Measurements from ENCODE around the gene IFNA5. TPM values are rescaled to one million over a fixed set of nuclear protein-coding genes. Genes with fewer than 3 reads are reported as not detected.

IFNA5 gene
- total RNA-seq, 4 donors from 2014 or later, result 0.84 TPM; not detected in 3

DNA sequence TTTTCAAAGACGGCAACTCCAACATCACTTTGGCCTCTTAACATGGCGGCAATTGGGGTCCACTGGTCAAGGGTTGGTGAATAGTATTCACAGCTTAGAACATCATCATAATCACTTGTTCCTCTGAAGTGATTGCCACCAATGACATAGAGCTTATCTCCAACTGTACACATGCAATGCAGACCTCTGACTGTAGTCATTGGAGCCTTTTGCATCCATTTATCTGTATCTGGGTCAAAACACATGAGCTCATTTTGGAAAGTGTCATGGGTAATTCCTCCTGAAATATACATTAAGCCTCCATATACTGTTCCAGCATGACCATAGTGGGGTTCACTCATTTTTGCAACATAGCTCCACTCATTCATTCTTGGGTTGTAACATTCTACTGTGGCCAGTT, 28.1 kb upstream of the IFNA5 start:
- no peak for ATAC-seq (ENCODE audit: low FRiP score)
- no peak for DNase-seq (ENCODE audit: low spot score)
- TF ChIP-seq, protein P1, sequence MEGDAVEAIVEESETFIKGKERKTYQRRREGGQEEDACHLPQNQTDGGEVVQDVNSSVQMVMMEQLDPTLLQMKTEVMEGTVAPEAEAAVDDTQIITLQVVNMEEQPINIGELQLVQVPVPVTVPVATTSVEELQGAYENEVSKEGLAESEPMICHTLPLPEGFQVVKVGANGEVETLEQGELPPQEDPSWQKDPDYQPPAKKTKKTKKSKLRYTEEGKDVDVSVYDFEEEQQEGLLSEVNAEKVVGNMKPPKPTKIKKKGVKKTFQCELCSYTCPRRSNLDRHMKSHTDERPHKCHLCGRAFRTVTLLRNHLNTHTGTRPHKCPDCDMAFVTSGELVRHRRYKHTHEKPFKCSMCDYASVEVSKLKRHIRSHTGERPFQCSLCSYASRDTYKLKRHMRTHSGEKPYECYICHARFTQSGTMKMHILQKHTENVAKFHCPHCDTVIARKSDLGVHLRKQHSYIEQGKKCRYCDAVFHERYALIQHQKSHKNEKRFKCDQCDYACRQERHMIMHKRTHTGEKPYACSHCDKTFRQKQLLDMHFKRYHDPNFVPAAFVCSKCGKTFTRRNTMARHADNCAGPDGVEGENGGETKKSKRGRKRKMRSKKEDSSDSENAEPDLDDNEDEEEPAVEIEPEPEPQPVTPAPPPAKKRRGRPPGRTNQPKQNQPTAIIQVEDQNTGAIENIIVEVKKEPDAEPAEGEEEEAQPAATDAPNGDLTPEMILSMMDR (IDR thresholded peaks at IDR 0.05), result no peak

DNA sequence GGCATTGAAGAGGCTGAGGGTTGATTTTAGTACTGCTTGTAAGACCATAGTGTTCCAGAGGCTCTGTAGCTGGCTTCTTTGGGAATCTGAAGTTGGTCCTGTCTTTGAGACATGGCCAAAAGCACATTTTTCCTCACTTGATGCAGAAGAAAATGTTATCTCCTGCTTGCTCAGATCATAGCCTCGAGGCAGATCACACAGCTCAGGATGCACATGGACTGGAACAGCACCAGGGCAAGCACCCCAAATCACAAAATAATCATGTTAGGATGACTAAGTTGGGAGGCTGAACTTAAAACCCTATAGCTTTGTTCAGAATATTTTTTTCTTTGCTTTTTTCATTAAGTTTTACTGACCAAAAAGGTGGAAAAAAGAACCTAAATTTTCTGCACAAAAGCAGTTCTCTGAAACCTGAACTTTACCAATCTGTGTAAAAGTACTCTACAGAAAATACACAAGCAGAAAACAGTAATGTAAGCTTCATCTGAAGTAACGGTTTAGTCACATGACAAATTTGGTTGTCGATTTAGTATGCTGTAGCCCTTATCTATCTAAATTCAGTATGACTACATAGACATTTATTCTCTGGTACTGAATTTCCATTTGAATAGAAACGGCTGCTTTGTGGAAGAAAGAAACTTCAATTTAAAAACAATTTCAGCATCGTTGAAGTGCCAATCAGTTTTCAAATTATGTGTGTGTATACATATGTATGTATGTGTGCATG, 26.7 kb upstream of the IFNA5 start:
- DNase-seq (ENCODE audit: low spot score) (no peak), ATAC-seq (ENCODE audit: low FRiP score) (no peak)
- TF ChIP-seq, protein P1 (IDR thresholded peaks at IDR 0.05), result no peak

DNA sequence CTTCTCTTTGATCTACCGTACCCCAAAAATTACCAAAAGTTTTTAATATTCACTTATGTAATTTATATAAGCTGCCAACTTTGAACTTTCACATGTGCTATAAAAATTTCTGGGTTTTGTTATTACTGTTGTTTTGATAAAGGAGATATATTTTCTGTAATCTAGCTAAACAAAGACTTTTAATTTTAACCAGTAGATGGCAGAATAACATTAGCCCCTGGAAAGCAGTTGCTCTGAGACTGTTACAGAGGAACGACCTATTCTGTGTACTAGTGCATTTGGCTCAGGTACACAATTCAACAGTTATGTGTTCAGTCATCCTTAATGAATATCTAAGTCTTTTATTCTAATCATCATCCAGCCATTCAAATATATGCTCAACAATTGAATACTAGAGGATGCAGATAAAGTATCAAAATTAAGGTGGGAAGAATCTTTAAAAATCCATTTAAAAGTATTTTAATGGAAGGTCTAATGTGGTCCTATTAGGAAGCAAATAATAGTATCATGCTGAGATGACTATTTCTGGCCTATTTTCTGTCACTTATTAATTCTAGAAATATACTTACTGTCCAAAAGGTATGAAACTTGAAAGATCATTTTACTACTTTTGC, 21.5 kb upstream of the IFNA5 start:
- DNase-seq (ENCODE audit: low spot score), result no peak
- TF ChIP-seq, protein P1 (IDR thresholded peaks at IDR 0.05), result no peak
- ATAC-seq (ENCODE audit: low FRiP score), result peak; percentile 58

GRCh38 chr9:21324047-21324446, 18.9 kb upstream of the IFNA5 start:
- ATAC-seq (ENCODE audit: low FRiP score), result no peak
- TF ChIP-seq, protein P1 (IDR thresholded peaks at IDR 0.05), result no peak
- no peak for DNase-seq (ENCODE audit: low spot score)

DNA sequence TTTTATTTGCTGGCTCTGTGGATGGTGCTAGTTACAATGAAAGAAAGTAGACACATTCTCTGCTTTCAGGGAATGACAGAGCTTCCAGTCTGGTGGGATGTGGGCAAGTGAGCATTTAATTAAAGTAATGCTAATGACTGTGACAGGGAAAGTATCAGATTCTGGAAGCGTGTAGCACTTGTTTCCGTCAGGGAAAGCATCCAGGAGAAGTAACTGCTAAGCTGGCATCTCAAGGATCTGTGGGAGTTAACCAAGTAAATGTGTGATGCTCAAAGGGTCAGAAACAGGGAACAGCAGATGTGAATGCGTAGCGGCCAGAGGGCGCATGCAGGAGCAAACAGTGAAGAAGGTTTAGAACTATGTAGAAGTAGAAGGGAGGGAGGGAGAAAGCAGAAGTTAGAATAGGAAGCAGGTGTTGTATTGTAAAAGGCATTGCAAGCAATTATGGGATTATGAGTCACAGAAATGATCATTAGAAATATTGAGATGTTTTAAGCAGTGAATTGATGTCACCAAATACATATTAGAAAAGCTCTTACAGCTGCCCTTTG, 17.9 kb upstream of the IFNA5 start:
- no peak for DNase-seq (ENCODE audit: low spot score)
- TF ChIP-seq, protein P1 (IDR thresholded peaks at IDR 0.05), result no peak
- ATAC-seq (ENCODE audit: low FRiP score), result no peak

DNA sequence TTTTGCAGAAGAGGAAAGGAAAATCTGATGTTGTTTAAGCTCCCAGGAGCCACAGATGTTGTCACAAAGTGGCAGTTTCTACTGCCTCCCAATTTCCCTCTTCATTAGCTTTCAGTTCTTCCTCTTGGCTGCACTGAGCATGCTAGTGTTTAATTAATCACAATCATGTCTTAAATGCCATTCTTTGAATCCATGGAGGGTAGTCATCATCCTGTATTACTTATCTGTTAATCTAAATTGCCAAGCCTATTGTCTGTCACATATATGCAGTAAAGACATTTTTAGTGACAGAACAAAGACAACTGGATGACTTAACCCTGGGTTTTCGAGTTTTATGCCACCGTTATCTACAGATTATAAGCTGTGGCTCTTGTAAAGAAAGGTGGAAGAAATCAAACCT, 15.4 kb upstream of the IFNA5 start:
- TF ChIP-seq, protein P1 (IDR thresholded peaks at IDR 0.05), result no peak
- ATAC-seq (ENCODE audit: low FRiP score) (no peak), DNase-seq (ENCODE audit: low spot score) (no peak)

Measured in omental fat pad (tissue), 4 donors.